ENCODE results near the gene TP63.
A peak's percentile ranks its signal among the peaks of the same experiment; 100 is the strongest.

TP63 gene

GRCh38 chr3:189794518-189794917 lies 163.3 kb downstream of the TP63 start:
- Histone ChIP-seq H3K27me3 (ENCODE audit: low read depth) (peaks cover 8% of the 10 kb centered on the region; the same call in 1 of the 2 replicates), H3K9me3 (no peaks in the 10 kb centered on the region), H3K4me1 (no peaks in the 10 kb centered on the region), H3K36me3 (replicated peaks) (no peaks in the 10 kb centered on the region), H3K4me3 (no peak overlapping the region)
- DNase-seq (ENCODE audit: low spot score in 2 of 2), result no peak
- in situ Hi-C loops (cut with MboI; ENCODE audit: low sequenced_read_pairs), result no loop called here

- peak in 1 of 2 experiments; percentile 31 for DNase-seq (ENCODE audit: low spot score in 2 of 2)
- Histone ChIP-seq H3K4me3 (no peak overlapping the region), H3K9me3 (no peaks in the 10 kb centered on the region), H3K36me3 (replicated peaks) (no peaks in the 10 kb centered on the region), H3K4me1 (no peaks in the 10 kb centered on the region), H3K27me3 (ENCODE audit: low read depth) (0 out of 2 replicates have a peak, but pooled peaks cover 4% of the 10 kb centered on the region)
- in situ Hi-C loops (cut with MboI; ENCODE audit: low sequenced_read_pairs), result no loop called here
Measured at GRCh38 chr3:189797103-189797750, 166.0 kb downstream of the TP63 start.

- Histone ChIP-seq H3K4me1 (no peaks in the 10 kb centered on the region), H3K36me3 (replicated peaks) (no peaks in the 10 kb centered on the region), H3K4me3 (no peak overlapping the region), H3K9me3 (no peaks in the 10 kb centered on the region), H3K27me3 (ENCODE audit: low read depth) (0 out of 2 replicates have a peak, but pooled peaks cover 4% of the 10 kb centered on the region)
- DNase-seq (ENCODE audit: low spot score in 2 of 2), result no peak
- in situ Hi-C loops (cut with MboI; ENCODE audit: low sequenced_read_pairs), result no loop called here
Measured at GRCh38 chr3:189799366-189799765, 168.2 kb downstream of the TP63 start.

- DNase-seq (ENCODE audit: low spot score in 2 of 2), result no peak
- no peaks in the 10 kb centered on the region for H3K27me3 ChIP-seq (ENCODE audit: low read depth)
- in situ Hi-C loops (cut with MboI; ENCODE audit: low sequenced_read_pairs), result no loop called here
- no peaks in the 10 kb centered on the region for H3K36me3 ChIP-seq (replicated peaks)
- no peaks in the 10 kb centered on the region for H3K4me1 ChIP-seq
- H3K4me3 ChIP-seq, result no peak overlapping the region
- H3K9me3 ChIP-seq, result no peaks in the 10 kb centered on the region
Measured at GRCh38 chr3:189800436-189800835, 169.2 kb downstream of the TP63 start.

GRCh38 chr3:189803254-189803653 lies 172.1 kb downstream of the TP63 start:
- in situ Hi-C loops (cut with MboI; ENCODE audit: low sequenced_read_pairs), result no loop called here
- no peak for DNase-seq (ENCODE audit: low spot score in 2 of 2)
- H3K4me3 ChIP-seq, result no peak overlapping the region
- no peaks in the 10 kb centered on the region for H3K27me3 ChIP-seq (ENCODE audit: low read depth)
- H3K9me3 ChIP-seq, result no peaks in the 10 kb centered on the region
- no peaks in the 10 kb centered on the region for H3K4me1 ChIP-seq
- no peaks in the 10 kb centered on the region for H3K36me3 ChIP-seq (replicated peaks)

- Histone ChIP-seq H3K4me1 (no peaks in the 10 kb centered on the region), H3K9me3 (no peaks in the 10 kb centered on the region), H3K36me3 (replicated peaks) (no peaks in the 10 kb centered on the region), H3K27me3 (ENCODE audit: low read depth) (0 out of 2 replicates have a peak, but pooled peaks cover 6% of the 10 kb centered on the region), H3K4me3 (no peak overlapping the region)
- DNase-seq (ENCODE audit: low spot score in 2 of 2), result no peak
- in situ Hi-C loops (cut with MboI; ENCODE audit: low sequenced_read_pairs), result no loop called here
Measured at GRCh38 chr3:189805375-189806067, 174.3 kb downstream of the TP63 start.

- in situ Hi-C loops (cut with MboI; ENCODE audit: low sequenced_read_pairs), result no loop called here
- 0 out of 2 replicates have a peak, but pooled peaks cover 9% of the 10 kb centered on the region for H3K27me3 ChIP-seq (ENCODE audit: low read depth)
- no peaks in the 10 kb centered on the region for H3K36me3 ChIP-seq (replicated peaks)
- no peak overlapping the region for H3K4me3 ChIP-seq
- H3K9me3 ChIP-seq, result no peaks in the 10 kb centered on the region
- no peaks in the 10 kb centered on the region for H3K4me1 ChIP-seq
- DNase-seq (ENCODE audit: low spot score in 2 of 2), result peak; percentile 55 to 76
Measured at GRCh38 chr3:189806171-189806951, 175.2 kb downstream of the TP63 start.

- Histone ChIP-seq H3K9me3 (no peaks in the 10 kb centered on the region), H3K27me3 (ENCODE audit: low read depth) (0 out of 2 replicates have a peak, but pooled peaks cover 9% of the 10 kb centered on the region), H3K4me1 (no peaks in the 10 kb centered on the region), H3K4me3 (no peak overlapping the region), H3K36me3 (replicated peaks) (no peaks in the 10 kb centered on the region)
- in situ Hi-C loops (cut with MboI; ENCODE audit: low sequenced_read_pairs), result no loop called here
- DNase-seq (ENCODE audit: low spot score in 2 of 2), result no peak
Measured at GRCh38 chr3:189808246-189809007, 177.2 kb downstream of the TP63 start.

GRCh38 chr3:189809583-189809982 lies 178.4 kb downstream of the TP63 start:
- no peak overlapping the region for H3K4me3 ChIP-seq
- H3K27me3 ChIP-seq (ENCODE audit: low read depth), result 0 out of 2 replicates have a peak, but pooled peaks cover 9% of the 10 kb centered on the region
- H3K36me3 ChIP-seq (replicated peaks), result no peaks in the 10 kb centered on the region
- in situ Hi-C loops (cut with MboI; ENCODE audit: low sequenced_read_pairs), result no loop called here
- DNase-seq (ENCODE audit: low spot score in 2 of 2), result no peak
- H3K4me1 ChIP-seq, result no peaks in the 10 kb centered on the region
- no peaks in the 10 kb centered on the region for H3K9me3 ChIP-seq

GRCh38 chr3:189812806-189813465 lies 181.7 kb downstream of the TP63 start:
- DNase-seq (ENCODE audit: low spot score in 2 of 2), result no peak
- Histone ChIP-seq H3K4me1 (no peaks in the 10 kb centered on the region), H3K27me3 (ENCODE audit: low read depth) (0 out of 2 replicates have a peak, but pooled peaks cover 13% of the 10 kb centered on the region), H3K9me3 (no peaks in the 10 kb centered on the region), H3K36me3 (replicated peaks) (no peaks in the 10 kb centered on the region), H3K4me3 (no peak overlapping the region)
- in situ Hi-C loops (cut with MboI; ENCODE audit: low sequenced_read_pairs), result no loop called here

GRCh38 chr3:189813647-189814240 lies 182.6 kb downstream of the TP63 start:
- H3K9me3 ChIP-seq, result no peaks in the 10 kb centered on the region
- no peak for DNase-seq (ENCODE audit: low spot score in 2 of 2)
- no peaks in the 10 kb centered on the region for H3K36me3 ChIP-seq (replicated peaks)
- H3K27me3 ChIP-seq (ENCODE audit: low read depth), result 0 out of 2 replicates have a peak, but pooled peaks cover 13% of the 10 kb centered on the region
- in situ Hi-C loops (cut with MboI; ENCODE audit: low sequenced_read_pairs), result no loop called here
- no peak overlapping the region for H3K4me3 ChIP-seq
- no peaks in the 10 kb centered on the region for H3K4me1 ChIP-seq

GRCh38 chr3:189820365-189820720 lies 189.2 kb downstream of the TP63 start:
- no peak for DNase-seq (ENCODE audit: low spot score in 2 of 2)

GRCh38 chr3:189821262-189821661 lies 190.1 kb downstream of the TP63 start:
- H3K9me3 ChIP-seq, result no peaks in the 10 kb centered on the region
- in situ Hi-C loops (cut with MboI; ENCODE audit: low sequenced_read_pairs), result no loop called here
- no peaks in the 10 kb centered on the region for H3K4me1 ChIP-seq
- no peak for DNase-seq (ENCODE audit: low spot score in 2 of 2)
- no peaks in the 10 kb centered on the region for H3K27me3 ChIP-seq (ENCODE audit: low read depth)
- no peak overlapping the region for H3K4me3 ChIP-seq
- no peaks in the 10 kb centered on the region for H3K36me3 ChIP-seq (replicated peaks)

More at GRCh38 chr3:189820365-189820720, 189.2 kb downstream of the TP63 start:
- Histone ChIP-seq H3K4me3 (no peak overlapping the region), H3K4me1 (no peaks in the 10 kb centered on the region), H3K27me3 (ENCODE audit: low read depth) (no peaks in the 10 kb centered on the region), H3K9me3 (no peaks in the 10 kb centered on the region), H3K36me3 (replicated peaks) (no peaks in the 10 kb centered on the region)
- in situ Hi-C loops (cut with MboI; ENCODE audit: low sequenced_read_pairs), result no loop called here
